ENCODE measurements around the gene MRPL9.

DNA sequence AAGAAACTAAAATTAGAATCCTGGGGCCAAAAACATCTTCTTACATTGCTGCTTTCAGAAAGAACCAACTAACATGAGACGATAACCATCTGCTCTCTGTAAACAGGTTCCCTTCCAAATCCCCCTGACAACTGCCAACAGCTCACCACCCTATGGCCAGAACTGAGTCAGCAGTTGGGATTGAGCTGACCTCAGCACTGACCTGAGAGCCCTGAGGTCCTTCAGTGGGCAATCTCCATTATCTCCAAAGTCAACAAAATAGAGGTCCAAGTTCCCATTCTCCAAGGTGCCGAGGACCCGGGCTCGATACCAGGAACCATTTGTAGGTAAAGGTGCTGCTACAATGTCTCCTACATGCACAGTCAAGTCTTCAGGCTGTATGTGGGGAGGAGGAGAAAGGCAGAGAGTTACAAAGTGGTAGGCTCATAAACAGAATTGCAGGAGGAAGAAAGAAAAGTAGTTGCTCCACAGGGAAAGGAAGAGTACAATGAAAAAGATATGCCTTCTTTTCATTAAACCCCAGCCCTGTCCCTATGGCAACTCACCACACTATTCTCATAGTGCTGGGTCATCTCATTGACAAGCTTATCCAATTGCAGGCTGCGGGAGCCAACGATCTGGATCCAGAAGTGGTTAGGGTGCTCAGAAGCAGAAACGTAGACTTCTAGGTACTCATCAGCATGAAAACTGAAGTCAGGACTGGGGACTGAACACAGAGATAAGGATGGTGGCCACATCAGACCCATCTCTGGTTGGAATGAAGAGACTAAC is 12.8 kb upstream of the MRPL9 start:
- no peak for TF ChIP-seq POLR2AphosphoS5 (IDR thresholded peaks at IDR 0.05)
- TF ChIP-seq, protein P1, sequence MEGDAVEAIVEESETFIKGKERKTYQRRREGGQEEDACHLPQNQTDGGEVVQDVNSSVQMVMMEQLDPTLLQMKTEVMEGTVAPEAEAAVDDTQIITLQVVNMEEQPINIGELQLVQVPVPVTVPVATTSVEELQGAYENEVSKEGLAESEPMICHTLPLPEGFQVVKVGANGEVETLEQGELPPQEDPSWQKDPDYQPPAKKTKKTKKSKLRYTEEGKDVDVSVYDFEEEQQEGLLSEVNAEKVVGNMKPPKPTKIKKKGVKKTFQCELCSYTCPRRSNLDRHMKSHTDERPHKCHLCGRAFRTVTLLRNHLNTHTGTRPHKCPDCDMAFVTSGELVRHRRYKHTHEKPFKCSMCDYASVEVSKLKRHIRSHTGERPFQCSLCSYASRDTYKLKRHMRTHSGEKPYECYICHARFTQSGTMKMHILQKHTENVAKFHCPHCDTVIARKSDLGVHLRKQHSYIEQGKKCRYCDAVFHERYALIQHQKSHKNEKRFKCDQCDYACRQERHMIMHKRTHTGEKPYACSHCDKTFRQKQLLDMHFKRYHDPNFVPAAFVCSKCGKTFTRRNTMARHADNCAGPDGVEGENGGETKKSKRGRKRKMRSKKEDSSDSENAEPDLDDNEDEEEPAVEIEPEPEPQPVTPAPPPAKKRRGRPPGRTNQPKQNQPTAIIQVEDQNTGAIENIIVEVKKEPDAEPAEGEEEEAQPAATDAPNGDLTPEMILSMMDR (IDR thresholded peaks at IDR 0.05 in 8 of 11, conservative IDR thresholded peaks at IDR 0.05 in 3 of 11) = no peak
